Measurements from ENCODE around the gene TRIM24.
"Not testable (repeated sequence)": the region's sequence is repeated elsewhere in the genome, so short reads cannot be mapped to it uniquely, and the experiment has no call there.

The TRIM24 gene

GRCh38 chr7:138495485-138495884 is 35.4 kb downstream of the TRIM24 start:
- DNase-seq = no peak

- no peak for DNase-seq
Observed at GRCh38 chr7:138499340-138499739, 39.3 kb downstream of the TRIM24 start.

- not testable (repeated sequence) for DNase-seq
Observed at GRCh38 chr7:138500303-138500702, 40.2 kb downstream of the TRIM24 start.

- DNase-seq = no peak
Observed at GRCh38 chr7:138500892-138501291, 40.8 kb downstream of the TRIM24 start.

GRCh38 chr7:138502023-138502767 is 42.1 kb downstream of the TRIM24 start:
- no peak for DNase-seq

GRCh38 chr7:138505361-138505873 is 45.4 kb downstream of the TRIM24 start:
- DNase-seq = no peak

GRCh38 chr7:138506764-138507163 is 46.7 kb downstream of the TRIM24 start:
- DNase-seq = no peak

- DNase-seq = no peak
Observed at GRCh38 chr7:138510003-138510402, 49.9 kb downstream of the TRIM24 start.

GRCh38 chr7:138512092-138512858 is 52.2 kb downstream of the TRIM24 start:
- no peak for DNase-seq

GRCh38 chr7:138512885-138513284 is 52.8 kb downstream of the TRIM24 start:
- DNase-seq = no peak

GRCh38 chr7:138513344-138513871 is 53.3 kb downstream of the TRIM24 start:
- no peak for DNase-seq

GRCh38 chr7:138514044-138514443 is 54.0 kb downstream of the TRIM24 start:
- no peak for DNase-seq

- DNase-seq = no peak
Observed at GRCh38 chr7:138515001-138515528, 55.0 kb downstream of the TRIM24 start.

GRCh38 chr7:138519061-138519798 is 59.2 kb downstream of the TRIM24 start:
- DNase-seq = no peak

- DNase-seq = no peak
Observed at GRCh38 chr7:138520742-138521141, 60.7 kb downstream of the TRIM24 start.

- no peak for DNase-seq
Observed at GRCh38 chr7:138521837-138522461, 61.9 kb downstream of the TRIM24 start.

- no peak for DNase-seq
Observed at GRCh38 chr7:138524259-138524658, 64.2 kb downstream of the TRIM24 start.

- DNase-seq = no peak
Observed at GRCh38 chr7:138525757-138526156, 65.7 kb downstream of the TRIM24 start.

GRCh38 chr7:138527746-138528223 is 67.7 kb downstream of the TRIM24 start:
- DNase-seq = peak; percentile 68

- DNase-seq = not testable (repeated sequence)
Observed at GRCh38 chr7:138536833-138537232, 76.8 kb downstream of the TRIM24 start.

- DNase-seq = no peak
Observed at GRCh38 chr7:138538518-138538917, 78.5 kb downstream of the TRIM24 start.

GRCh38 chr7:138538997-138539644 is 79.1 kb downstream of the TRIM24 start:
- no peak for DNase-seq

Data from NCI-H226 (cell line).